MM.1S (cell line): ENCODE data around the gene TFPI.

Source experiments
- DNase-seq: peaks from one replicate; pipeline ENCODE4 v3.0.0-alpha.2; 2015
- H2AFZ ChIP-seq: fragments of 300-600 bp; sonication (generic); 2 replicates; pipeline ENCODE4 v1.6.0; 2016; ENCODE audit warnings: antibody characterized with exemption, low read length
- H3F3A ChIP-seq: fragments of 300-600 bp; sonication (generic); 2 replicates; pipeline ENCODE4 v1.6.1; 2016; ENCODE audit warnings: mild to moderate bottlenecking, antibody characterized with exemption, low read length, moderate library complexity, mixed read lengths; ENCODE audit not compliant: insufficient read depth
- H3K27ac ChIP-seq: fragments of 300-600 bp; sonication (generic); 2 replicates; pipeline ENCODE4 v1.5.1; 2016; ENCODE audit warnings: mild to moderate bottlenecking, low read length
- H3K27me3 ChIP-seq: fragments of 300-600 bp; sonication (generic); replicated peaks from 2 replicates; pipeline ENCODE4 v1.6.0; 2016; ENCODE audit warnings: low read length; ENCODE audit not compliant: insufficient read depth
- H3K36me3 ChIP-seq: fragments of 300-600 bp; sonication (generic); replicated peaks from 2 replicates; pipeline ENCODE4 v1.6.1; 2016; ENCODE audit warnings: mild to moderate bottlenecking, low read length, mixed read lengths; ENCODE audit not compliant: insufficient read depth
- H3K4me1 ChIP-seq: fragments of 300-600 bp; sonication (generic); 2 replicates; pipeline ENCODE4 v1.6.1; 2016; ENCODE audit warnings: low read length, mixed read lengths
- H3K4me2 ChIP-seq: fragments of 300-600 bp; sonication (generic); 2 replicates; pipeline ENCODE4 v1.6.0; 2016; ENCODE audit warnings: low read depth, low read length
- H3K4me3 ChIP-seq: fragments of 300-600 bp; sonication (generic); 2 replicates; pipeline ENCODE4 v1.5.1; 2016; ENCODE audit warnings: low read length, mixed read lengths
- H3K79me2 ChIP-seq: fragments of 300-600 bp; sonication (generic); 2 replicates; pipeline ENCODE4 v1.6.1; 2016; ENCODE audit warnings: mixed run types, low read length, mixed read lengths
- H3K9ac ChIP-seq: fragments of 300-600 bp; sonication (generic); 2 replicates; pipeline ENCODE4 v1.6.1; 2016; ENCODE audit warnings: low read length, mixed read lengths
- H3K9me2 ChIP-seq: fragments of 300-600 bp; sonication (generic); replicated peaks from 2 replicates; pipeline ENCODE4 v1.6.1; 2016; ENCODE audit warnings: mild to moderate bottlenecking, low read length, mixed read lengths; ENCODE audit not compliant: insufficient read depth
- H3K9me3 ChIP-seq: fragments of 300-600 bp; sonication (generic); replicated peaks from 2 replicates; pipeline ENCODE4 v1.6.1; 2016; ENCODE audit warnings: mild to moderate bottlenecking, low read length, mixed read lengths; ENCODE audit not compliant: insufficient read depth
- H4K20me1 ChIP-seq: fragments of 300-600 bp; sonication (generic); 2 replicates; pipeline ENCODE4 v1.6.1; 2016; ENCODE audit warnings: mild to moderate bottlenecking, low read length, moderate library complexity, mixed read lengths; ENCODE audit not compliant: insufficient read depth
- EZH2 ChIP-seq: fragments of 300-600 bp; sonication (generic); optimal IDR thresholded peaks from 2 replicates; pipeline ENCODE3; 2017; ENCODE audit warnings: low read depth, mild to moderate bottlenecking, antibody characterized with exemption, low read length, mixed read lengths
- EZH2phosphoT487 ChIP-seq: fragments of 300-600 bp; sonication (generic); IDR thresholded peaks from 2 replicates; pipeline ENCODE4 v1.6.1; 2018; ENCODE audit warnings: antibody characterized with exemption, low read length
- TF ChIP-seq, protein P1 (sequence below): fragments of 300-600 bp; sonication (generic); IDR thresholded peaks from 2 replicates; pipeline ENCODE4 v1.5.1; 2016; ENCODE audit warnings: antibody characterized with exemption, low read length, mixed read lengths

The TFPI gene

DNA sequence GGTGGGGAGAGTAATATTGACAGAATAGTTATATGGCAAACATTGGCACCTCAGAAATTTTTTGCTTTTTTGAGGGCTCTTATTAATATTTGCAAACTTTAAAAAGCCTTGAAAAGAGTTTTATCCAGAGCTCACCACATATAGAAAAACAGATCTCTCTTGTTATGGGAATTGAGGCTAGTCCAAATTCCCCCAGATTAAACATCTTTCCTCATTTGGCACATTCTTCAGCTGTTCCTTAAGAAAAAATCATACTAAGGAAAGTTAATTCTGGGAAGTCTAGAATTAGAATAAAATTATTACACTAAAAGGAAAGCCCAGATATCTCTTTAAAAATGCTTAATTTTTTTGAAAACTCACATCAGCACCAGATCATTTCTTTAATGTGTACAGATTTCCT, 5.6 kb downstream of the TFPI start:
- no peaks in the 10 kb centered on the region for H3K4me1 ChIP-seq
- H4K20me1 ChIP-seq, result no peaks in the 10 kb centered on the region
- no peaks in the 10 kb centered on the region for H3K79me2 ChIP-seq
- H3K36me3 ChIP-seq, result no peaks in the 10 kb centered on the region
- no peaks in the 10 kb centered on the region for H3K27me3 ChIP-seq
- no peak overlapping the region for H3K4me2 ChIP-seq
- no peak overlapping the region for H3K27ac ChIP-seq
- no peak overlapping the region for H3K9ac ChIP-seq
- H3F3A ChIP-seq, result no peaks in the 10 kb centered on the region
- H3K4me3 ChIP-seq, result no peak overlapping the region
- no peak overlapping the region for H2AFZ ChIP-seq
- no peak for DNase-seq
- H3K9me3 ChIP-seq, result no peaks in the 10 kb centered on the region
- no peaks in the 10 kb centered on the region for H3K9me2 ChIP-seq
- no peak for TF ChIP-seq EZH2
- TF ChIP-seq, protein P1, sequence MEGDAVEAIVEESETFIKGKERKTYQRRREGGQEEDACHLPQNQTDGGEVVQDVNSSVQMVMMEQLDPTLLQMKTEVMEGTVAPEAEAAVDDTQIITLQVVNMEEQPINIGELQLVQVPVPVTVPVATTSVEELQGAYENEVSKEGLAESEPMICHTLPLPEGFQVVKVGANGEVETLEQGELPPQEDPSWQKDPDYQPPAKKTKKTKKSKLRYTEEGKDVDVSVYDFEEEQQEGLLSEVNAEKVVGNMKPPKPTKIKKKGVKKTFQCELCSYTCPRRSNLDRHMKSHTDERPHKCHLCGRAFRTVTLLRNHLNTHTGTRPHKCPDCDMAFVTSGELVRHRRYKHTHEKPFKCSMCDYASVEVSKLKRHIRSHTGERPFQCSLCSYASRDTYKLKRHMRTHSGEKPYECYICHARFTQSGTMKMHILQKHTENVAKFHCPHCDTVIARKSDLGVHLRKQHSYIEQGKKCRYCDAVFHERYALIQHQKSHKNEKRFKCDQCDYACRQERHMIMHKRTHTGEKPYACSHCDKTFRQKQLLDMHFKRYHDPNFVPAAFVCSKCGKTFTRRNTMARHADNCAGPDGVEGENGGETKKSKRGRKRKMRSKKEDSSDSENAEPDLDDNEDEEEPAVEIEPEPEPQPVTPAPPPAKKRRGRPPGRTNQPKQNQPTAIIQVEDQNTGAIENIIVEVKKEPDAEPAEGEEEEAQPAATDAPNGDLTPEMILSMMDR, result no peak
- no peak for TF ChIP-seq EZH2phosphoT487

DNA sequence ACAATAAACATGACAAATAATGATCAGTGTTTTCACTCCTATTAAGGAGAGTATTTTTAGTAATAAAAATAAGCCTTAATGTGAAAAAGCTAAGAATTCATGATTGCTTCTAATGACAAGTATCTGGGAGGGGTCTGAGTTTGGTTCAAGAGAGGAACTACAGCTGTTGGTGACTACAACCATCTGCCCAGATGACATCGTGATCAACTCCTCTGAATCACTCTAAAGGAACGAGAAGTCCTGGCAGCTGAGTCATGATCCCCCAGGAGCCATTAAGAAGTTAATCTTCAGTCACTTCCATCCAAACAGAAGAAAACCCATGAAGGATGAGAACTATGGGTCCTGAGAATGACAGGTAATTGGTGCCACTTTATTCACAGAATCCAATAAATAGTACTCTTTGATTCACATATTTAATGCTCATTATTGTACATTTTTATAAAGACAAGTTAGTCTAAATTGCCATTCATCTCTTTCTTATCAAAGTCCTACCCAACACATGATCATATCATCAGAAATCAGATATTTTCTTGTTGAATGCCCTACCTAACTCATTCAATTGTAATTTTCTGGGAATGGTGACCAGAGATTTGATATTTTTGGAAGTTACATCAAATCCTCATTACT, 6.8 kb downstream of the TFPI start:
- Histone ChIP-seq H3K79me2 (no peaks in the 10 kb centered on the region), H3K9me2 (no peaks in the 10 kb centered on the region), H3K36me3 (no peaks in the 10 kb centered on the region), H4K20me1 (no peaks in the 10 kb centered on the region), H3K9me3 (no peaks in the 10 kb centered on the region), H3K27ac (no peak overlapping the region), H2AFZ (no peak overlapping the region), H3F3A (no peaks in the 10 kb centered on the region), H3K4me1 (no peaks in the 10 kb centered on the region), H3K4me3 (no peak overlapping the region), H3K9ac (no peak overlapping the region), H3K27me3 (no peaks in the 10 kb centered on the region), H3K4me2 (no peak overlapping the region)
- TF ChIP-seq, protein P1, result no peak
- TF ChIP-seq EZH2phosphoT487, result no peak
- TF ChIP-seq EZH2, result no peak
- DNase-seq, result no peak

DNA sequence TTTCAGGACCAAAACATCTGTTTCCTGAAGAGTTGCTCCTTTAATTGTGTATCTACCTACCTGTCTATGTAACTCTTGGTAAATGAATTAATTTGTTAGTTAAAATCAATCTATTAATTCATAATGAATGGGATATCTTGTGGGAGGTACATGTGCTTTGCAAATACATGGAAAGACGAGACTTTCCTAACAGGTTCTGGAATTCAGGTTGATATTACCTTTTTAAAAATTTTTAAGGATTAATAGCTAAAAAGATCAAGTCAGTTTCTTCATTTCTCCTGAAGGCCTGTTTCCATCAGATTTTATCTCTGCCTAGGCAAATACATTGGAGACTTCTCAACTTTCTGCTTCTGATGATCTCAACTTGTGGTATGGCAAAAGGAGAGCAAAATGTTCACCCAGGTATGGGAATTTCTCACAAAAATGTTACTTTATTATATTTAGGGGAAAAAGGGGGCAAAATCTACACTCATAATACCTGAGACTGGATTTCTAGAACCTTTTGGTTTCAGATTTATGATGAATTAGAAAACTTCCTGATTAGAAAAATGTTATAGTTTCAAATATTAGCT, 7.4 kb downstream of the TFPI start:
- Histone ChIP-seq H3K4me1 (no peaks in the 10 kb centered on the region), H3K9me2 (no peaks in the 10 kb centered on the region), H3K9ac (no peak overlapping the region), H3K79me2 (no peaks in the 10 kb centered on the region), H3K4me2 (no peak overlapping the region), H2AFZ (no peak overlapping the region), H3K9me3 (no peaks in the 10 kb centered on the region), H3K4me3 (no peak overlapping the region), H3K36me3 (no peaks in the 10 kb centered on the region), H4K20me1 (no peaks in the 10 kb centered on the region), H3K27ac (no peak overlapping the region), H3F3A (no peaks in the 10 kb centered on the region), H3K27me3 (no peaks in the 10 kb centered on the region)
- DNase-seq, result no peak
- TF ChIP-seq EZH2phosphoT487 (no peak), EZH2 (no peak)
- TF ChIP-seq, protein P1, result no peak
